SJCRH30 (cell line): ENCODE data around the gene ANKRD13B. TPM values are rescaled to one million over a fixed set of nuclear protein-coding genes. Genes with fewer than 3 reads are reported as not detected.

Source experiments
- DNase-seq, 2 experiments: peaks; one replicate each; pipeline ENCODE4 v3.0.0-alpha.2; 2015 to 2020
- H3K27ac ChIP-seq: fragments of 250-450 bp; sonication (Bioruptor Pico); 2 replicates; pipeline ENCODE4 v1.5.1; 2020; ENCODE audit warnings: mild to moderate bottlenecking, moderate library complexity
- H3K27me3 ChIP-seq: fragments of 250-450 bp; sonication (Bioruptor Pico); 2 replicates; pipeline ENCODE4 v1.5.1; 2020; ENCODE audit warnings: mild to moderate bottlenecking, moderate library complexity
- H3K36me3 ChIP-seq: fragments of 250-450 bp; sonication (Bioruptor Pico); 2 replicates; pipeline ENCODE4 v1.5.1; 2020; ENCODE audit warnings: mild to moderate bottlenecking, moderate library complexity
- H3K4me1 ChIP-seq: fragments of 250-450 bp; sonication (Bioruptor Pico); 2 replicates; pipeline ENCODE4 v1.5.1; 2020; ENCODE audit warnings: mild to moderate bottlenecking, moderate library complexity
- H3K4me3 ChIP-seq: fragments of 250-450 bp; sonication (Bioruptor Pico); 2 replicates; pipeline ENCODE4 v1.5.1; 2020; ENCODE audit warnings: mild to moderate bottlenecking, moderate library complexity
- H3K9me3 ChIP-seq: fragments of 250-450 bp; sonication (Bioruptor Pico); replicated peaks from 2 replicates; pipeline ENCODE4 v1.5.1; 2020; ENCODE audit warnings: mild to moderate bottlenecking, moderate library complexity
- total RNA-seq: library from RNA; depleted of rRNA; stranded (reverse); fragments of >200 nt; shearing (Covaris generic); gene quantifications from 2 replicates; pipeline ENCODE4 v1.2.3, GENCODE V29; 2014

The ANKRD13B gene
- total RNA-seq, 1 experiment from 2014 or later, result 19.2 TPM

DNA sequence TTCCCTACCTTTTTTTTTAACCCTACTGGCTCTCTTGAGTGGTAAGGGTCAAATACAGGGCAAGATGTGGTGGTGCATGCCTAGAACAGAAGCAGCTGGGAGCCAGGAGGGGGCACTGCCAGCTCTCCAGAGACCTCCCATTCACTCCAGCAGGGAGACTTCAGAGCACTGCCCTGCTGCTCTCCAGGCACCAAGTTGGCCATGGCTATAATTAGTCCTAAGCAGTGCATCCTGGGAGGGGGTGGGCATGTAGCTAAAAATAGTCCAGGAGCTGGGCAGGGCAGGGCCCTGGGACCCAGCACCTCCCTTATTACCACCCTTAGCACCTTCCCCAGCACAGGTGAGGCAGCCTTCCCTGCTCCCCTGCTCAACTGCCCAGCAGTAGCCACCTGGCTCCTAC, 26.3 kb downstream of the ANKRD13B start:
- Histone ChIP-seq H3K27me3 (no peaks in the 10 kb centered on the region), H3K4me1 (peaks cover 29% of the 10 kb centered on the region), H3K9me3 (no peaks in the 10 kb centered on the region), H3K36me3 (peaks cover 22% of the 10 kb centered on the region), H3K4me3 (no peak overlapping the region), H3K27ac (no peak overlapping the region)
- no peak for DNase-seq

DNA sequence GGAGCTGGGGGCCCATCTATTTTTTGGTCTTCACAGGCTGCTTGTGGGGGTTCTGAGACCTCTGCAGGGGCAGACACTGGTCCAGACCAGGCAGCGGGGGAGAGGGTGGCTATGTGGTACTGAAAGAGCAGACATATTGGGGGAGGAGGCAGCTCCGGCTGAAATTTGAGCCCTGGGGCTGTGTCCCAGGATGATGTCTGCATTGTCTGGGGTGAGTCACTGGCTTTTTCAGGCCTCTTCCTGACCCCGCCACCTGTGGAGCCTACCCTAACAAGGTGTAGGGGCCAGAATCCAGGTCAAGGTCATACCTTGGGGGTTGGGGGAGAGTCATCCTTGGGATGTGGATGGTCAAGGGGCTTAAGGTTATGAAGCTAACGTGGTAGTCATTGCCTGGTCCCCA, 27.3 kb downstream of the ANKRD13B start:
- Histone ChIP-seq H3K9me3 (no peaks in the 10 kb centered on the region), H3K36me3 (peaks cover 12% of the 10 kb centered on the region), H3K4me1 (peaks cover 29% of the 10 kb centered on the region), H3K27me3 (no peaks in the 10 kb centered on the region), H3K27ac (no peak overlapping the region), H3K4me3 (no peak overlapping the region)
- DNase-seq, result peak in 1 of 2 experiments; percentile 49

DNA sequence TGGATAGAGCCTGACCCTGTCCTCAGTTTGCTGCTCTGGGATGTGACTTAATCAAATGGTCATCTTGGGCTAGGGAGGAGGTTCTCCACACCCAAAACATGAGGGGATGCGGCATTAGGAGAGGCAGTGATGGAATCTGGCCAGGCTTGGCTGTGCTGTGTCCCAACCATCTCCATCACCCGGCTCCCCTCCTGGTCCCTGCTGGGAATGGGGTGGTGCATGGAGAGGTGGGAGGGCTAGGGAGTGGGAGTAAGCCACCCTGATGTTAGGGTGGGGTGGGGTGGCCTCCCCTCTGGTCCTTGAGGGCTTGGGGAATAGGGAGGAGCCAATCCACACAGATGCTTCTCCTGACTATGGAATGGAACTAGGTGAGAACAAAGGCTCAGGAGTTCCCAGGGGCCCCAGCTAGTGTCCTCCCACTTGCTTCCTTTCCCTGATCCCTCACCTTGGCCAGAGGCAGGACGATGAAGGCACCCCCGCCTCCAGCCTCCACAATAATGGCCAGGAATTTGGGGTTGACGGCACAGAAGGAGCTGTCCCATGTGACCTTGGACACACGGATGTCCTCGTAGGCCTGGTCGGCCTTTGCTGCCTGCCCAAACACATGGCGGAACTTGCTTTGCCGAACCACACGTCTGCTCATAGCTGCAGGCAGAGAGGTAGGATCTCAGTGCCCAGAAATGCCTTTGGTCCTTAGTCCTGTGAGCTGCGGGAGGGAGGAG, 28.0 kb downstream of the ANKRD13B start:
- no peaks in the 10 kb centered on the region for H3K27me3 ChIP-seq
- H3K4me1 ChIP-seq, result peaks cover 29% of the 10 kb centered on the region
- peaks cover 8% of the 10 kb centered on the region for H3K36me3 ChIP-seq
- H3K4me3 ChIP-seq, result peak overlapping the region; percentile 84; the same call in 1 of the 2 replicates
- no peak for DNase-seq
- no peaks in the 10 kb centered on the region for H3K9me3 ChIP-seq
- H3K27ac ChIP-seq, result no peak overlapping the region

DNA sequence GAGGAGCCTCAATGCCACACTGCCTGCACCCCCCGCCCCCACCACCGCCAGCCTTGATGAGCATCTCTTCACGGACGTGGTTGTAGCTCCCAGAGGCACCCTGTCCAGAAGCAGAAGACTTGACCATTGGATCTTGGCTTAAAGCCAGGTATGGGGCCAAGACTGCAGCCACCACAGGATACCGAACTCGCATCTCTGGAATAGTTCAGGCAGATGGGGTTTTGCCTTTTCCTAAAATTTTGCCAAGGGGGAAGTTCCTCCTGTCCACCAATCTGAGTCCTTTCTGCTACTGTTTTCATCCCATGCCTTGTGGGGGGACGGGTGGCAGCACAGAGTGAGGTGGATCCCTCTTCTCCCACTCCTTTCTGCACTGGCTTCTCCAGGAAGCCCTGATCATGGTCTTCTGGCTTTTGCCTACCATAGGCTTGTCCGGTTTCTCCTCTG, 28.8 kb downstream of the ANKRD13B start:
- H3K27me3 ChIP-seq, result no peaks in the 10 kb centered on the region
- peaks cover under 1% of the 10 kb centered on the region for H3K36me3 ChIP-seq
- H3K9me3 ChIP-seq, result no peaks in the 10 kb centered on the region
- peaks cover 29% of the 10 kb centered on the region for H3K4me1 ChIP-seq
- H3K4me3 ChIP-seq, result peak overlapping the region; percentile 84
- peak; percentile 49 to 56 for DNase-seq
- peak overlapping the region; percentile 76; the same call in 1 of the 2 replicates for H3K27ac ChIP-seq

DNA sequence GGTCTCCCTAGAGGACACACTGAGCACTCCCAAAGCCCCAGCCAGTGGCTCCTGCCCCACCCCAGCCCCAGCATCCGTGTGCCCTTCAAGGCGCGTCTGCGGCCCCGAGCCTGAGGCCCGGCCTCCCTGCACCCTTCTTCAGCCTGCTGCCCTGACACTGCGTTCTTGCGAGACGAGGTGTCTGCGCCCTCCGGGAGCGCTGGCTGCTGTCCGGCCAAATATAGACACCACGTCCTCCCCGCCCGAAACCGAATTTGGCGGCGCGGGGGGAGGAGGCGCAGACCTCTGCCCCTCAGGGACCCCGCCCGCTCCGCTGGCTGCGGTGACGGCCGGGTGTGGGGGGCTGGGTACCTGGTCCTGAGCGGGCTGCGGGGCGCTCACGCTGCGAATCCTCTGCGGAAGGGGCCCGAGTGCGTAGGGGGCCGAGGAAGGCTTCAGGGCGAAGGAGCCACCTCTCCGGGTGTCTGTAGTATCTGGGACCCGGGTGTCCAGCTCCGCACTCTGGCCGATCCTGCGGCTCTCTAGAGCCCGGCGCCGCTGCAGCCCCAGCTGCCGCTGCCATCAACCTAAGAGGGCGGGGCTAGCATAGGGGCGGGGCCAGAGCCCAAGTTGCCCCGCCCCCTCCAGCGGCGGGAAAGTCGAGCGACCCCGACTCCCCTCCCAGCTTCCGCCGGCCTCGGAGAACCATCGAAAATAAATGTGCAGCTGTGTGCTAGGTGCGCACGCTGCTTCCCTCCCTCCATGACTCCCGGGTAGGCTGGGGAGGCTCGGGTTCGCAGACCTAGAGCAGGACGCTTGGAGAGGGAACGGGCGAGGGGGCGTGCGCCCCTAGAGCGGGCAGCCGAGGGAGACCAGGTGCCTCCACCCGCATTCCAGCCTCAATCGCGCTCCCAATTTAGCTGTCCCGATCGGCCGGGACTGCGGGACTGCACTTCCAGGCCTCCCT, 29.7 kb downstream of the ANKRD13B start, which contains the start of gene CORO6:
Gene CORO6 (minus strand): TSS at position 576 of the 946 bp plus-strand sequence. CDS start 1,491 bp downstream, outside the sequence.
- DNase-seq, result peak; percentile 83 to 93
- Histone ChIP-seq H3K4me1 (peaks cover 29% of the 10 kb centered on the region), H3K4me3 (peak within 1 kb of the TSS; percentile 84), H3K9me3 (no peaks in the 10 kb centered on the region), H3K27me3 (no peaks in the 10 kb centered on the region), H3K36me3 (no peaks in the 10 kb centered on the region; the same call in 1 of the 2 replicates), H3K27ac (peak within 1 kb of the TSS; percentile 76)

DNA sequence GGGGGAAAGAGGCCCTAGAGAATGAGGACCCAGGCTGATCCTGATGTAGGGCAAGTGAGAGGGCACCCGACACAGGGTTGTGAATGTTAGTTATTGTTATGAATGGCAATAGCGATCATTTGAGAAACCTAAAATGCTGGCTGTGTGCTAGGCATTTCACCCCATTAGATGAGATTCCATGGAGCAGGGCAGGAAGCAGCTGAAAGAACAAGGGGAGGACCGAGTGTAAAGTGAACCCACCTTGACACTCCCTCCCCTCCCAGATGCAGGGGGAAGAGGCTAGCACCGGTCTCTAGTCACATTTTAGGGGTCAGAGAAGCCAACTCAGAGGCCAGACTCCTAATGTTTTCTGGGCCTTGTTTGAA, 30.3 kb downstream of the ANKRD13B start:
- Histone ChIP-seq H3K27me3 (no peaks in the 10 kb centered on the region), H3K36me3 (no peaks in the 10 kb centered on the region), H3K4me3 (peak overlapping the region; percentile 84), H3K27ac (peak overlapping the region; percentile 76), H3K9me3 (no peaks in the 10 kb centered on the region), H3K4me1 (peaks cover 29% of the 10 kb centered on the region)
- DNase-seq, result no peak

DNA sequence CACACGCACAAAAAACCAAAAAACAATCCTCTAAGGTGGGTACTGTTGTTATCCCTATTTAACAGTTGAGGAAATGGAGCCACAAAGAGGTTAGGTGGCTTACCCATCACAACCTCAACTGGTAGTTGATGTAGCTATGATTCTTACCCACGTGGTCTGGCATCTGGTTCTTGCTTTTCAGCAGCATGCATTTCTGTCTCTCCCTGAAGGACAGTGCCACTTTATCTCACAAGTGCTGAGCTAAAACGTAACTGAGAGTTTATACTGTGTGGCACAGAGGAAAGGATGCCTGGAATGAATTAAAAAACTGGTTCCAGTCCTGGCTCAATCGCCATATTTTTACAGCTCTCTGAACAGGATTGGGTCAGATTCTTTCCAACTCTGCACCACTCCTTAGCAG, 31.7 kb downstream of the ANKRD13B start:
- Histone ChIP-seq H3K4me1 (peaks cover 27% of the 10 kb centered on the region), H3K9me3 (no peaks in the 10 kb centered on the region), H3K27me3 (no peaks in the 10 kb centered on the region), H3K27ac (no peak overlapping the region), H3K36me3 (no peaks in the 10 kb centered on the region), H3K4me3 (no peak overlapping the region)
- no peak for DNase-seq

DNA sequence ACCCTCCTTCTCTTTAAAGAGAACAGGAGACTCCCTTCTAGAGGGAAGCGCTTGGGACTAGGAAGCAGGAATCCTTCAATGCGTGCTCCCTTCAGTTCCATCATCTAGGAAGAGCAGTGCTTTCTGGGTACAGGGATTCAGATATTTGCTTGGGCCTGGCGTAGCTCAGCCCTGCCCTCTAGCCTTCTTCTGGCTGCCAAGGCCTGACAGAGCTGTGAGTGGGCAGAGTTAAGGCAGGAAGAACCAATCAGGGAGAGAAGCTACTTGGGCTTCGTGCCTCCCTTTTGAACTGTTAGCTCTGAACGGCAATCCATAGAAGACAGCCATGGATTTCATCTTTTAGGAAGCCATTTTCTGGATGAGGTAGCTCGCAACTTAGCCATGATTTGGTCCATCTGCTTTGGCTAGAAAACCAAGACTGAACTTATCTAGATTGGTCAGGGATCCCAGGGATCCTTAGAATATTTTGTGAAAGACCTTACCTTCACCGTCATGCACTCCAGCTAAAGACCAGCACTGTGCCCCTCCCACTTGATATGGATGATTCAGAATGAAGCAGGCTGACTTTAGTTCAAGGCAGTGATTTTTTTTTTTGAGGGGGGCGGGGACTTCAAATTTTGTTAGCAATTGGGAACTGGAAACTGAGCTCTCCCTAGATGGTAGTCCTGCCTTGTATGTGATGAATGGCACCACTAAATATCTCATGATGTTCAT, 32.3 kb downstream of the ANKRD13B start:
- Histone ChIP-seq H3K36me3 (no peaks in the 10 kb centered on the region), H3K4me3 (no peak overlapping the region), H3K27ac (no peak overlapping the region), H3K27me3 (no peaks in the 10 kb centered on the region), H3K9me3 (no peaks in the 10 kb centered on the region), H3K4me1 (peaks cover 21% of the 10 kb centered on the region)
- no peak for DNase-seq

DNA sequence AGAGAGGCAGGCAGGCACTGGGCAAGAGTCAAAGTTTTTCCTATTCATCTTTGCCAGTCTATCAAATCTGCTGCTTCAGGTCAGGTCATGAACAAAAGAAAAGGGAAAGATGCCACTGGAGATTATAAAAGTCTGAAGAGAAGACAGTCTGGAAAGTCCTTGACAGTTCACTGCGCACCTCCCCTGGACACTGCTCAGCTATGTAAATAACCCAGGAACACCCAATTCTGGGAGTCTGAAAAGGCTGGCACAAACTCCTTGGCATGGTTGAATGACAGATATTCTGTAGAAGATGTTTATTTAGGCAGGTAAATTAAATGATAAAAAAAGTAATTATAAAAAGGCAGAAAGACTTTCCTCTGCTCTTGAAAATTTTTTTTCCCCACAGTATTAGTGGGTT, 35.0 kb downstream of the ANKRD13B start:
- Histone ChIP-seq H3K27me3 (no peaks in the 10 kb centered on the region), H3K27ac (no peak overlapping the region), H3K4me1 (peaks cover 6% of the 10 kb centered on the region; the same call in 1 of the 2 replicates), H3K9me3 (no peaks in the 10 kb centered on the region), H3K4me3 (no peak overlapping the region), H3K36me3 (peaks cover 17% of the 10 kb centered on the region)
- no peak for DNase-seq

DNA sequence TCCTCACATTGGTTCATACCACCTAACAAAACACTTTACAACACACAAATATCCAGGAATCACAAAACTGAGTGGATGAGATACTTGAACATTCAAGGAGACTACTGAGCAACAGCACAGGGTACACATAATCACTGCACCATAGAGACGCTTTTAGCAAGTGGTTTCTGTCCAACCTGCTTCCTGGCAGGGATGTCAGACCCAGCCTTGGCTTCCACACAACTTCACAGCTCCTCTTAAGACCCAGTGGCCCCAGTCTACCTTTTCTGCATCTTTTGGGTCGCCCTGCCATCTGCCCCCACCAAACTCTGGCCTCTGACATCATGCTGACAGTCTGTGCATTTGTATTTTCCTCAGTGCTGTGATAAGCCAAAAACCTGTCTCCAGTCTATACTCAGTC, 35.7 kb downstream of the ANKRD13B start:
- Histone ChIP-seq H3K9me3 (no peaks in the 10 kb centered on the region), H3K36me3 (peaks cover 17% of the 10 kb centered on the region), H3K4me1 (peaks cover 1% of the 10 kb centered on the region; the same call in 1 of the 2 replicates), H3K27ac (no peak overlapping the region), H3K27me3 (no peaks in the 10 kb centered on the region), H3K4me3 (no peak overlapping the region)
- DNase-seq, result no peak

DNA sequence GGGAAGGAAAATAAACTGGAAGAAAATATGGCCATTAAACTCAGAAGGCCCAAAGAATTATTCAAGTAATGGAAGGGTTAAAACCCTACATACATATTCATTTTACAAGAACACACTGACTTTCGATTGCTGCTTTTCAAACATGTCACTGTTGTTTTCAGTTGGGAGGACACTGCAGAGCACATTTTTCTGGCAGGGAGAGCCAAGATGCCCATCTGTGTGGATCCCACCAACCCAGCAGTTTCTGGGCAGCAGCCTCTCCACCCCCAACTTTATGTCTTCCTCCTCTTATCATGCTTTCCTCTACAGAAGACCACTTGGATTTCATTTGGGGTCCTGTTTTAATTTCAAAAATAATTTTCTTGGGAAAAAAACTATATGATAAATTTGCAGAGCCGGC, 36.9 kb downstream of the ANKRD13B start:
- Histone ChIP-seq H3K9me3 (no peaks in the 10 kb centered on the region), H3K36me3 (peaks cover 18% of the 10 kb centered on the region), H3K27me3 (no peaks in the 10 kb centered on the region), H3K4me3 (no peak overlapping the region), H3K27ac (no peak overlapping the region), H3K4me1 (no peaks in the 10 kb centered on the region)
- no peak for DNase-seq

DNA sequence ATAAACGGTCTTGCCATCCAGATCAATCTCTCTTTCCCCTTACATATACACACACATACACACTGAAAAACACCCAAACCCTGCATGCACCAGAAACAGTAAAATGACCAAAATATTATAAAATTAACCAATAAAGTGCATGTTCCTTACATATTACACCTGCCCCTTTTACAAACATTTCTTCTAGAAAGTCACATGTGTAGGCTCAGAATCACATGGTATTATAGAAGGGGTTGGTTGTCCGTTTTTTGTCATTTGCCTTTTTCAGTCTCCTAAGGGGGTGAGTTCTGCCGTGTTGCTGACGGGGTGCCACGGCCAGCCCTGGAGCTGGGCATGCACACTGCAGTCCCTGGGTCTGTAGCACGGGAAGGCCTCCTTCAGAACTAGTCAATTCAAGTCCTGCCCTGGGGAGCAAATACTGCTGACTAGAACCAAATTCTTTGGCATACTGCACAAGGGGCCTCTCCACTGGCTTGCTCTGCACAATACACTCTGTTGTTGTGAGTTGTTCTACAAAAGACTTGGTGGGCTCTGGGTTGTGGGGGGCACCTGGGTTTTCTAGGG, 37.8 kb downstream of the ANKRD13B start:
- H3K36me3 ChIP-seq, result peaks cover 21% of the 10 kb centered on the region
- no peak overlapping the region for H3K4me3 ChIP-seq
- H3K27ac ChIP-seq, result no peak overlapping the region
- no peaks in the 10 kb centered on the region for H3K27me3 ChIP-seq
- no peak for DNase-seq
- H3K9me3 ChIP-seq, result no peaks in the 10 kb centered on the region
- no peaks in the 10 kb centered on the region for H3K4me1 ChIP-seq

DNA sequence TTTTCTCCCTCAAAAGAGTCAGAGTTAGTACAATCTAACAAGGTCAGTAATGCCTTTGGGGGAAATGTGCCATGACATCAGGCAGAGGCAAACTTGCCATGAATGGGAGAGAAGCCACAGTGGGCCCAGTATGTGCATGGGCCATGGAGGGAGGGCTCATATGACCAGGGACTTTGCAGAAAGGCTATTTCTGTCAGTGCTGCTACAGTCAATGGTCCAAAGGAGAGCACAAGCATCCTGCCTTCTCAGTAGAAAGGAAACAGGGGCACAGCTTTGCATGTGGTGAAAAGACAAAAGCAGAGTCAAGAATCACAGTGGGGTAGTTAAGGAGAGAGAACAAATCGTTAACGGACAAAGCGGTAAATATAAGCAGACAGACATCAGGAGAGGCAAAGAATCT, 41.0 kb downstream of the ANKRD13B start:
- no peak overlapping the region for H3K27ac ChIP-seq
- H3K36me3 ChIP-seq, result peaks cover 34% of the 10 kb centered on the region
- H3K27me3 ChIP-seq, result no peaks in the 10 kb centered on the region
- H3K9me3 ChIP-seq, result no peaks in the 10 kb centered on the region
- DNase-seq, result no peak
- H3K4me3 ChIP-seq, result no peak overlapping the region
- peaks cover 2% of the 10 kb centered on the region for H3K4me1 ChIP-seq

DNA sequence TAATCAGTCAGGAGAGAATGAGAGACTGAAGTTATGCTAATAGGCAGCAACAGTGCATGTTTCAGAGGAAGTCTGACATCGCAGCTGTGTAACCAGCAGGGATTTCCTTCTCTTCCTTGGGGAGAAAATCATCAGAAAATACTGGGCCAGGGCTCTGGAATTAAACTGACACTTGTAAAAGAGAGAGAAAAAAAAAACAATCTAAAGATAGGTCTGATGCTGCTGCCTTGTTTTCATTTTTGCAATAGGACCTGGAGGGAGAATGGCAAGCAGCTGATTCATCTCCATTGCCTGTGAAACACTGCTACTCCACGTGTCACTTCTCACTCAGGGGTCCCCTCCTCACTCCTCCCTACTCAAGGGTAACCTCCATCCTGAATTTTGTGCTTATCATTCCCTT, 47.5 kb downstream of the ANKRD13B start:
- H3K4me3 ChIP-seq, result no peak overlapping the region
- peak overlapping the region; percentile 36; the same call in 1 of the 2 replicates for H3K27ac ChIP-seq
- H3K9me3 ChIP-seq, result no peaks in the 10 kb centered on the region
- no peaks in the 10 kb centered on the region for H3K27me3 ChIP-seq
- H3K36me3 ChIP-seq, result peaks cover 15% of the 10 kb centered on the region
- DNase-seq, result peak in 1 of 2 experiments; percentile 21
- peaks cover 36% of the 10 kb centered on the region for H3K4me1 ChIP-seq
